Fibroblast of skin of left quadriceps (primary cell): ENCODE data around the gene VCX2.
"Not testable (repeated sequence)": the region's sequence is repeated elsewhere in the genome, so short reads cannot be mapped to it uniquely, and the experiment has no call there.

ENCODE experiments used
- DNase-seq, 2 experiments: peaks; one replicate each; pipeline ENCODE4 v3.0.0-alpha.2; 2013; ENCODE audit warnings: low read depth in 2 of 2

VCX2 gene

DNA sequence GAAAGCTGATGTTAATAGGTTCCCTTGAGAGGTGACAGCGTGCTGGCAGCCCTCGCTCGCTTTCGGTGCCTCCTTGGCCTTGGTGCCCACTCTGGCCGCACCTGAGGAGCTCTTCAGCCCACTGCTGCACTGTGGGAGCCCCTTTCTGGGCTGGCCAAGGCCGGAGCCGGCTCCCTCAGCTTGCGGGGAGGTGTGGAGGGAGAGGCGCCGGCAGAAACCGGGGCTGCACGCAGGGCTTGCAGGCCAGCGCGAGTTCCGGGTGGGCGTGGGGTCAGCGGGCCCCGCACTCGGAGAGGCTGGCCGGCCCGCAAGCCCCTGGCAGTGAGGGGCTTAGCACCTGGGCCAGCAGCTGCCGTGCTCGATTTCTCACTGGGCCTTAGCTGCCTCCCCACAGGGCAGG lies 49.7 kb downstream of the VCX2 start:
- DNase-seq, result not testable (repeated sequence)
